GM19397 (cell line): ENCODE results near the gene JAKMIP3.

ENCODE experiments used
- ATAC-seq: cut with Tn5 transposase; IDR thresholded peaks from one replicate; pipeline ENCODE4 v1.9.1; 2021; ENCODE audit warnings: mild to moderate bottlenecking, moderate library complexity; ENCODE audit not compliant: unreplicated experiment

JAKMIP3 gene

DNA sequence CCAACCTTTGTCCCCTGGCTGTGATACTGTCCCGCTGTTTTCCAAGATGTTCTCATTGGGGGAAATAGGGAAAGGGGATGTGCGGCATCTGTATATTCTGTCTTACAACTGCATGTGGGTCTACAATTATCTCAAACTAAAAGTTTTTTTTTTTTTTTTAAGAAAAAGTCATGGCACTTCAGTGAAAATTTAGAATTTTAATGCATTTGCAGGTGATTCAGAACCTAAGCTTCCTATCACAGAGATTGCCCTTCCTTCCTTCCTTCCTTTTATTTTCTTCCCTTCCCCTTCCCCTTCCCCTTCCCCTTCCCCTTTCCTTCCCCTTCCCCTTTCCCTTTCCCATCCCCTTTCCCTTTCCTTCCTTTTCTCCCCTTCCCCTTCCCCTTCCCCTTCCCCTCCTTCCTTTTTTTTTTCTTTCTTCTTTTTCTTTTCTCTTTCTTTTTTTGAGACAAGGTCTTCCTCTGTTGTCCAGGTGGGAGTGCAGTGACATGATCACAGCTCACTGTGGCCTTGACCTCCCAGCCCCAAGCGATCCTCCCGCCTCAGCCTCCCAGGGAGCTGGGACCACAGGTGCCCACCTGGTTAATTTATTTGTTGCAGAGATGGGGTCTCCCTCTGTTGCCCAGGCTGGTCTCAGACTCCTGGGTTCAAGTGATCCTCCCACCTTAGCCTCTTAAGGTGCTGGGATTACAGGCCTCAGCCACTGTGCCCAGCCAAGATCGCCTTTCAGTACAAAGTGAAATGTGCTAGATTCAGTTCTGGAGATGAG lies 32.0 kb downstream of the JAKMIP3 start:
- no peak for ATAC-seq

DNA sequence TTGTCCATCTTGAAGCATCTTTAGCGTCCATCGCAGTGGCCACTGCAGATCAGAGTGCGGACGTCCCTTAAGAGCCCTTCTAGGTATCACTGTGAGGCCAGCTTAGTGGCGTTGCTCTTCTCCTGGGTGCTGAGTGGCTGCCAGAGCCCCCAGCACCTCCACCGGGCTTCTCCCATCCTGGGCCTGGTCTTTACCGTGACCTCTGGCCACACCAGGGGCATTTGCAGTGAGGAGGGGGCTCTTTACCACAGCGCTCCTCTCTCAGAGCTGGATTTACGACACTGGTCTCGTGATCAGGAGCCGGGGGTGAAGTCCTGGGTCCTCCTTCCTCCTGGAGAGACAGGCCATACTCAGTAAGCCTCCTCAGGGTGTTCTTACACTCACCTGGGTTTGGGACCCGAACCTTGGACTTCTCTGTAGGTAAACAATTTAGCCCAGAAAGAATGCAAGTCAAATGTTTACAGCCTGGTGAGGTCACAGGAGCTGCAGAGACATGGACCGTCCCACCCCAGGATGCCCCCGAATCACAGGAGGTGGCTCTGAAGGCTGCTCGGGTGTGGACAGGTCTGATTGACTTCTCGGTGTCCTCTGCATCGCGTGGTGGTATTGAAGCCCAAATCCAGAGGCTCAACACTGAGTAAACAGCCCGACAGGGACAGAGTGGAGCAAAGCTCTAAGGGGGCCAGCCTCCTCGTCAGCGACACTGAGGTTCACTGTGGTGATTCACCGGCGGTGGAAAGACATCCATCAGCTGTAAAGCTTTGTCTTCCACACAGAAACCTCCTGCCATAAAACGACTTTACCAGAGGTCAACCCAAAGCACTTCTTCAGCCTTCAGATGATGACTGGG lies 33.0 kb downstream of the JAKMIP3 start:
- ATAC-seq: no peak

DNA sequence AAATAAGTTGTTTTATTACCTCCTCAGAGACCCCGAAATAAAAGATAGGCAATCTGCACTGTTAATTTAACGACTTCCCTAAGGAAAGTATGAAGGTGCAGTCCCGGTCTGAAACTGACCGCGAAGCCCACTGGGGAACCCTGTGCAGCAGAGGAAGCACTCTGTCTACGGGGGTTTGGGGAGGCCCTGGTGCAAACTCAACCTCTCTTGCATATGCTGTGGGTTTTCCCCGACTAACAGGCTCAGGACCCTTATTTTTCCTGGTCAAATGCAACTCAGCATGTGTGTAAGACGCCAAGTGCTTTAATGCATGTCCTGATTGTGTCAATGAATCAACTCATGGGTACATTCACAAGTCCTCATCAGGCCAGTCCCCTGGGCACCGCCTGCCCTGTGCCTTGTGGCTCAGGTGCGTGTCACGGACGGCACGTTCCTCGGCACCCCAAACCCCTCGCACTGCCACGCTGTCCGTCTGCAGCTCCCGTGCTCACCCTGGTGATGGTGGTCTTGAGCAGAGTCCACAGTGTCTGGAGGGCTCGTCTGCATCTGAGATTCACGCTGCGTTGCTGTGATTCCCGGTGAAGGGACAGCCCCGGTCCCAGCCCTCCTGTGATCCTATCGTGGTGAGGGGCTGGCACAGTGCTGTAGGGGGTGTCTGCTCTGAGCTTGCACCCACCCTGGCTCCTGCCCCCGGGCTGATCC lies 33.8 kb downstream of the JAKMIP3 start:
- ATAC-seq: no peak

DNA sequence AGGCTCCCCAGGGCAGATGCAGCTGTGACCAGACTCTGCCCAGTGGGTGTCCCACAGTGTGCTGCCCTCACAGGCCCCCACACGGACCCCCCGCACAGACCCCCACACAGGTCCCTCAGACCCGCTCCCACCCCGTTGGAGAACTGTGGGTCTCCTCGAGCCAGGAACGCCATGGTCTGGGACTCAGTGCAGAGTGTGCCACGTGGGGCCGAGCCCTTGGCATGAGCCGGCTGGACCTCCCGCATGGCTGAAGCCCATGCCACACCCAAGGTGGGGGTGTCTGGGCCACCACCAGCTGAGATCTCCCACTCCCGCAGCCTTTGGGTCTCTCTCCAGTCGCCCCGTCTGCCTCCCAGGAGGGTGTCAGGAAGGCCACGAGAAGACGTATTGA lies 34.3 kb downstream of the JAKMIP3 start:
- no peak for ATAC-seq

DNA sequence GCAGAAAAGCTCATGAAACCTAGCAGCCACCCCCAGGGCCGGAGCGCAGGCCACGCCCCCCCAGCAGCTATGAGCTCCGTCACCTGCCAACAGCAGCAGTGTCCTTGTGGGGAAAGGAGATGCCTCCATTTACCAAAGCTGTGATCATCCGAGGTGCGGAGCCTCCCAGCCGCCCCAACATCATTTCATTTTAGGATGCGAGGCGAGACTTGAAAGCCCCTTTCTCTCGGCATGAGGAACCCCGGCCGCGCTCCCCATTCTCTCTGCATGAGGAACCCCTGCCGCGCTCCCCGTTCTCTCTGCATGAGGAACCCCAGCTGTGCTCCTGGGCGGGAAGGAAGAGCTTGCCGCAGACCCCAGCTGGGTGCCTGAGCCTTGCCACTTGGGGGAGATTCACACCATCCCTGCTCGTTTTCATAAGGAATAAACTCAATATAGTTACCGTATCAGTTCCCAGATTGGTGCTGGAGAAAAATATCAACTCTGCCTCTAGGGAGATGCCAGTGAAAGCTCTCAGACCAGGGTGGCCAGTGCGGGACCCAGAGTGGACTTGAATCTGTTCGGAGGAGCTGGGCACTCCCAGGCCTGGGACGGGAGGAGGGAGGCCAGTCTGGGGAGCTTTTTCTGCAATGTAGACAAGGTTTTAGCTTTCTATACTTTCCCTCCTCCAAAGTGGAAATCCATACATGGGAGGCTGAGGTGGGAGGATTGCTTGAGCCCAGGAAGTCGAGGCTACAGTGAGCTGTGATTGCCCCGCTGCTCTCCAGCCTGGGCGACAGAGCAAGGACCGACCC lies 35.0 kb downstream of the JAKMIP3 start:
- ATAC-seq: no peak

DNA sequence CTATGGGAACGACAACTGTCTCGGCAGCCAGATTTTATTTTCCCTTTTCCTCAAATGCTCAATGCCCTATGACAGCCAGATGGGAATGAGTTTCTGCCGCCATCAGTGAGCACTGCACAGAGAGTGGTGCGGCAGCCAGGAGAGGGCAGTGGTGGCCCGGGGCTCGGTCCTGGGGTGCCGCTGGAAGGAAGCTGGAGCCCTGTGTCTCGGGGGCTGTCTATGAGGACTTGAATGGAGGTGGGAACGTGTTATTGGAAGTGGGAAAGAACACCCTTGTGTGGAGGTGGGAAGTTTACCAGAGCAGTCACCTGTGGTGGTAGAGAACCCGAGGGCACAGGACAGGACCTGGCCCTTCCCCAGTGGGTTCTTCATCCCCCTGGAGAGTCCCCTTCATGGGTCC lies 35.8 kb downstream of the JAKMIP3 start:
- ATAC-seq: no peak

DNA sequence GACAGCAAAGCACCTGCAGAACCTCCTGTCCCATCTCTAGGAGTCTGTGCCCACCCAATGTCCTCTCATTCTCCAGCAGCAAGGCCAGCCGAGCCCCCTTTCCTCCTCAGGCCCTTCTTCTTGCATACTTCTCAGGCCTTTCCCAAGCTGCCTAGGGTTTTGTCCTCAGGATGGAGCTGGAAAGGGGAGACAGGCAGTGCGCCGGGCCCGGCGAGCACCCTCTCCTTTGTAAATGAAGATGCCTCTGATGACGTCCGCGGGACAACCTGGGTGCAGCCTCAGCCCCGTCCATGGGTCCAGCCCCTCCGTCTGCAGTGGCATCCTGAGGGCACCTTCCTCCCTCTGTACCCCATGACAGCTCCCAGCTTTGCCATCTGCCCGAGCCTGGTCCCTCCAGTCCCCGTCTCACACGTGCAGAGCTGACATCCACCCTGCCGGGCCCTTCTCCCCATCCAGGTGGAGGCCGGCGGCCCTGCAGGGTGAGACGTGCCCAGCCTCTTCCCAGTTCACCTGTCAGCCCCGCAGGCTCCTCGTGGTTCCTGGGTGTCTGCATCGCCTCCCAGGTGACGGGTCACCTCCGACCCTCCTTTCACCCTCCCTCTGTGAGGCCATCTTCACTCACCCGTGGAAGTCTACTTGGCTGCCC lies 36.4 kb downstream of the JAKMIP3 start:
- no peak for ATAC-seq

DNA sequence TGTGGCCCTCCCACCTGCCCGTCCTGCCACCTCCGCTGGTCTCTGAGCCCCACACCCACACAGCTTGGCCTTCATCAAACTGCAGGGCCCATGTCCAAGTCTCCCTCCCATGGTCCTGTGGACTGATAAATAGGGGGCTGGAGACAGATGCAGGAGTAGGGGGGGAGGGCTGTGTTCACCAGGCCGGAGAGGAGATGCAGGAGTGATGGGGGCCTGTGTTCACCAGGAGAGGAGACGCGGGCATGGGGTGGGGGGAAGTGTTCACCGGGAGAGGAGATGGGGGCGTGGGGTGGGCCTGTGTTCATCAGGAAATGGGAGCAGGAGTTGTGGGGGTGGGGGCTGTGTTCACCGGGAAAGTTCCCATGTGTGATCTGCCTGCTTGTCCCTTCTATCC lies 37.0 kb downstream of the JAKMIP3 start:
- no peak for ATAC-seq

DNA sequence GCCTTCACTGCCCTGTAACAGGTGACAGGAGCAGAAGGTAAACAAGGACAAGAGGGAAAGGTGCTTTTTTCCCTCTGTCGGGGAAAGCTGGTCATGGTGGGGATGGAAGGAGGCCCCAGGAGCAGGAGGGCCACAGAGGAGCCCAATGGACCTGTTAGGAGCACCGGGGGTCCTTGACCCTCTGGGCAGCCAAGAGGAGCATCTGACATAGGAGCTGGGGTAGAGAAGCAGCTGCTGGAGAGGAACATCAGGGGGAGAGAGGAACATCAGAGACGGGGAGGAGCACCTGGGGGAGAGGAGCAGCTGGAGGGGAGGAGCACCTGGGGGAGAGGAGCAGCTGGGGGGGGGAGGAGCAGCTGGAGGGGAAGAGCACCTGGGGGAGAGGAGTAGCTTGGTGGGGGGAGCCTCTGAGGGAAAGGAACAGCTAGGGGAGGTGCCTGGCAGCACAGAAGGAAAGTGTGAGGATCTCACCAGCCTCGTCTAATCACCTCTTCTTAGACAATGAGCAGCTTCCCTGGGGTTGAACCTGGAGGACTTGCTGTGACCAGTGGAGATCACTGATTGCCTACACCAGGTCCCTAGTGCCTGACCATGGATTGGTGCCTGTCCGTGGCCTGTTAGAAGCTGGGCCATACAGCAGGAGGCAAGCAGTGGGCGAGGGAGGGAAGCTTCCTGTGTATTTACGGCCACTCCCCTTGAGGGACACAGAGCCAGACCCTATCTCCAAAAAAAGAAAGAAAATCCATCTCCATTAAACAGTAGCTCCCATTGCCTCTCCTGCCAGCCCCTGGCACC lies 37.6 kb downstream of the JAKMIP3 start:
- ATAC-seq: no peak

DNA sequence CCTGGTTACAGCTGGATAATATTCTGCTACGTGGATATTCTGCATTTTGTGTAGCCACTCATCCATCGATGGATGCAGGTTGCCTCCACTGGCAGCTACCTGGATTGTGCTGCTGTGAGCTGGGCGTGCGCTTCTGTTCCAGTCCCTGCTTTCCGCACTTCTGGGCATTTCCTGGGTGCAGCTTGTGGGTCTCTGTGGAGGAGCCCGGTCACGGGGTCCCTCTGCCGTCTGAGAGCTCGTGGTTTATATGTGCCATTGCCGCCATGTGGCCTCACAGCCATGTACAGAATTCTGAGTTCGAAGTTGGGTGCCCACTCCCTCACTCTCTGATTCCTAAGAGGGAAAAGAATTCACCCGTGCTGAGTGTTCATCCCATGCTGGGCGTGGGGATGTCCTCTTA lies 38.3 kb downstream of the JAKMIP3 start:
- no peak for ATAC-seq

DNA sequence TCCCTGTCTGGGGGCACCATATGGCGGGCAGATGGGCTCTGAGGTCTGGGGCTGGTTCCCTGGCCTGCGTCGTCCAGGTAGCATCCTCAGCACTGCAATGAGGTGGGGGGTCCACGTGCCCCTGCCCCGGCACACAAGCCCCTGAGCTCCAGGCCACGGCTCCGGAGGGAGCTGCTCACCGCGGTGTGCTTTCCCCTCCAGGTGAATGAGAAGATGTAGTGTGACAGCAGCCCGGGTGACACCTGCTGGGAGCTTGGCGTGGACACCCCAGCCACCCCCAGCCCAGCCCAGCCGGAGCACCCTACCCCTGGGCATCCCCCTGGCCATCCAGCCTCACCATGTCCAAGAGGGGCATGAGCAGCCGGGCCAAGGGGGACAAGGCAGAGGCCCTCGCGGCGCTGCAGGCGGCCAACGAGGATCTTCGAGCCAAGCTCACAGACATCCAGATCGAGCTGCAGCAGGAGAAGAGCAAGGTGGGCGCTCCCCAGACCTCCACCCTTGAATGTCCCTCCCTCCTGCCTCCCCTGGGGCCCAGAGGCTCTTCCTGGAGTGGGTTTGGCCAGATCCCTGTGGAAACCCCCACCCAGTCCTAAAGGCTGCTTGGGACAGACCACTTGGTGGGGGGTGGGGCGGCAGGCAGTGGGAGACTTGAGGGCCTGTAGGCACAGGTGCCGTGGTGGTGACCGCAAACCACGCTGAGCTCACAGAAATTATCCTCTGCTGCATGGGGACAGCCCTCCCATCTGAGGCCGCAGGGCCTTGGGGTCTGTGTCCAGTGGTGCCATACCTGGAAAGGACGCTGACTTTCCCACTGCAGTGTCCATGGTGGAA lies 38.9 kb downstream of the JAKMIP3 start:
- ATAC-seq: no peak

DNA sequence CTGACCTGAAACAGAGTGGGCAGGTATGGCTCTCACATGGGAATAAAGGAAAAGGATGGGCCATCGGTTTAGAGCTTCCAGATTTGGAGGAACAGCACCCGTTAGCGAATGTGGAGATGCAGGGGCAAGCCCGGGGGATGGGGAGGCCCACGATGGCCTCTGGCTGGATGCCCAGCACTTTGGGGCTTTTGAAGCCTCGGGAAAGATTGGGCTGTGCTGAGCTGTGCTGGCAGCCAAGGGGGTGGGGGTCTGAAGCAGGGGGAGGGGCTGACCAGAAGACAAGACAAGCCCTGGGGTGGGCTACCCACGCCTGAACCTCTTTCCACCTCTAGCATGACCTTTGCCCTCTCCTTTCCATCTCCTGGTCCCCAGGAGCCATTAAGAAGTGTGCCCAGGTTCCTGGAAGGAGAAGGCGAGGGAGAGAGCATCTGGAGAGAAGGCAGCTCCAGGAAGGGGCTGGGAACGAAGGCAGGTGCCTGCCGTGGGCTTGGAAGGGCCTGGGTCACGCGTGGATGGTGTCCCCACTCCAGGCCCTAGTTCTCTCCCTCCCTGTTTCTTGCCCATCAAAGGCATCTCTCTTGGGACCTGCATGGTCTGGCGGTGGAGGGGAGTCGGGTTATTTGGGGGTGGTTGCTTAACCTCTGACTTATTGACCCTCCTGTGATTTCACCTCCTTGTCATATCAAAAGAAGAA lies 39.7 kb downstream of the JAKMIP3 start:
- ATAC-seq: no peak

DNA sequence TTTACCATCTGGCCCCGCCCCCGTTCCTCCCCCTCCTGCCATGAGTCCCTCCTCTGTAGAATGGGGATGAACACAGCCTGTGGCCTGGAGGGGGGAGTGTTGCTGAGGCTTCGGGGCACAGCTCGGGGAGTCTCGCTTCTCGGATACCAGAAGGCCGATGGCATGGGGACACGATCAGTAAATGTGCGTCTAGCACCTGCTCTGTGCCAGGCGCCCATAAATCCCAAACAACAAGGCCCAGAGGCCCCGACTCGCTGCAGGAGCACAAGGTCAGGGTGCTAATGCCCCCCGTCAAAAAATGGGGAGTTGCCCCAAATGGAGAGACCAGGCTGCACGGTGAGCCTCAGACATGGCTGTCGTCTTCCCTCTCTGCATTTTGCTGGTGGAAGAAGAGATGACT lies 40.7 kb downstream of the JAKMIP3 start:
- ATAC-seq: no peak

DNA sequence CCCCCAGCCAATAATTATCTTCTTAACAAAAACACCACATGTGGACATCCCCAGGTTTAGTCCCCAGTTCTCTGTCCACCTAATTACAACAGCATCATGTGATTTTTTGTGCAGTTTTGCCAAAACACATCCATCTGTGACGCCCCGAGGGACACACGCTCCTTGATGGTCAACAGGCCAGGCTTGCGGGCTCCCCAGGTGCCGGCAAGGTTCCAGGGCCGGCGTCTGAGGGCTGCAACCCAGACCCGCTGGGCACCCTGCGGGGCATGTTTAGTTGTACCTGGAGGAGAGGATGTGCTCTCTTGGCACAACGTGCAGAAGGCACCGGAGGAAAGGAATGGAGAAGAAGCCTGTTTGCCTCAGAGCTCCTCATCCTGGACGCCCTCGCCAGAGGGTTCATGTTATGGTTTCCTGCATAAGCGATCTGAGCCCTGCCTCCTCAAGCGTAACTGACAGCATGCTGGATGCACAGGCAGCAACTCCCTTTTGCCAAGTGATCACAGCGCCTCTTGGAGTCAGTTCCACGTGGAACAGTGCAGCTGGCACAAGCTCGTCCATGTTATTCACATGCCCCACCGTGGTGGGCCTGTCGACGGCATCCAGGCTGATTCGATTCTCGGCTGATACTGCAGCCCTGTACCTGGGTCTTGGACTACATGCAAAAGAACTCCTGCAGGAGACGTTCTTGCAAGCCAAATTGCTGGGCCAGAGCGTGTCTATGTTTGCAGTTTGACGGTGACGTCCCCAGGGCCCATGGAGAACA lies 41.6 kb downstream of the JAKMIP3 start:
- no peak for ATAC-seq

DNA sequence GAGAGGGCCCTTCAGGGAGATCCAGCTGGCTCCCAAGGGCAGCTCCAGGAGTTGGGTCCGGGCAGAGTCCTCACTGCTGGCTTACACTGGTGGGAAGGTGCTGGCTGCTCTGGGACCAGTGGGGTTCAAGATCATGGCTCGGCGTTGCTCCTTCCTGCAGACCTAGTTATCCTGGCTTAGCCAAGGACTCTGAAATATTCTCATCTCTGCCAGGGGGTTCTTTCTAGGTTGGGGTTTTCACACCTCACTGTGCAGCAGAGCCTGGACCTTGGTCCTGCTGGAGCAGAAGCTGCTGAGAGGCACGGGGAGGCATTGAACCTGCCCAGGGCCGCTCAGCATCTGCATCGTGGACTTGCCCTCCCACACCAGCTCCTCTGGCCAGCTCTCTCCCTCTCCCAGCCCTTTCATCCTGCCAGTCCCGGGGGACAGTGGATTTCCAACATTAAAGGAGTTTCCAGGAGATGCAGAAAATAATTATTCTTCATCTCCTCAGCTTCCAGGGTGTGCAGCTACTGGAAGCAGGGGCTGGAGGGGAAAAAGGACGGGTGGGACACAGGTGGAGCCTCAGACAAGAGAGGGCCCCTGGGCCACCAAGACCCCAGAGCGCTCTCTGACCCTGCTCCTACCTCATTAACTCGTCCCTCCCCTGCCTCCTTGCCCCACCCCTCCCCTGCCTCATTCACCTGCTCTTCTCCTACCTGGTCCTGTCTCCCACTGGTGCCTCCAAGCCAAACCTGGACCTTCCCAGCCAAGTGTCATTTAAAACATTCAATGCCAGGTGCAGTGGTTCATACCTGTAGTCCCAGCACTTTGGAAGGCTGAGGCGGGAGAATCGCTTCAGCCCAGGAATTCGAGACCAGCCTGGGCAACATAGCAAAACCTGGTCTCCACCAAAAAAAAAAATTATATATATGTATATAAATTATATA lies 42.5 kb downstream of the JAKMIP3 start:
- no peak for ATAC-seq

DNA sequence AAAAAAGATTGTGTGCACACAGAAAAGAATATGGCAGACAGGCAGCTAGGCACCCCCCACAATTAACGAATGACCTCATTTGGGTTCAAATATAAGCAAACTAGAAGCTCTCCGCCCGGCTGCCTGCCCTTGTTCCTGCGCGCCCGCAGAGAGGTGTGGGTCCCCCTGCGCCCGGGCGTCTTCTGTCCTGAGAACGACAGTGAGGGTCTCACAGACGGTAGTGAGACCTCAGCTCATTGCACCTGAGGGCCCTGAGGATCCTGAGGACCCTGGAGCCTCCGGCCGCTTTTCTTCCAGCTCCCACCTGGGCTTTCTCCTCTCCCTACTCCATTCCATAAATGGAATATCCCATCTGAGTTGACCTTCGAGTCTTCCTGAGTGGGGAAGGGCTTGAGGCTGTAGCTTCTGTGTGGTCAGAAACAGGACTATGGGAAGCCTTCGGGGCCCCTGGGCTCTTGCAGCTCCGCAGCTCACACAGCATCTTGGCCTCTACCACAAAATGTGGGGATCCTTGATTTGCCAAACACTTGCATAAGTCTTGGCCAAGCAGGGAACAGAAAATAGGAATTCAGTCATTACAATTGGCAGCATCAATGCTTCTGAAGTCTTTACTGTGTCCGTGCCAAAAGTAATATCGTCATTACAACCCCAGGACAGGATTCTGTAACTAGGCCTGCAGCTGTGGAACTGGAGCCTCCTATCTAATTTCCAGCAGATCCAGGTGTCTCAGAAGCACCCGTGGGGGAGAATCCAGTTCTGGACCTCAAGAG lies 43.8 kb downstream of the JAKMIP3 start:
- no peak for ATAC-seq
